HG03439 (cell line): ENCODE data around the gene FHOD3.

Experiments
- ATAC-seq: cut with Tn5 transposase; IDR thresholded peaks from one replicate; pipeline ENCODE4 v1.9.1; 2021; ENCODE audit warnings: mild to moderate bottlenecking, moderate library complexity; ENCODE audit not compliant: unreplicated experiment

FHOD3 gene

GRCh38 chr18:36680042-36680441 is 382.5 kb downstream of the FHOD3 start:
- ATAC-seq: no peak

- ATAC-seq: no peak
These were observed 388.1 kb downstream of the FHOD3 start for GRCh38 chr18:36685580-36685979.

- ATAC-seq: no peak
These were observed 390.8 kb downstream of the FHOD3 start for GRCh38 chr18:36688020-36688965.

- ATAC-seq: no peak
These were observed 394.9 kb downstream of the FHOD3 start for GRCh38 chr18:36692371-36692770.

- no peak for ATAC-seq
These were observed 395.4 kb downstream of the FHOD3 start for GRCh38 chr18:36692921-36693332.

GRCh38 chr18:36693931-36694620 is 396.6 kb downstream of the FHOD3 start:
- no peak for ATAC-seq

GRCh38 chr18:36695806-36696205 is 398.3 kb downstream of the FHOD3 start:
- ATAC-seq: no peak

- no peak for ATAC-seq
These were observed 400.4 kb downstream of the FHOD3 start for GRCh38 chr18:36697905-36698304.

GRCh38 chr18:36700955-36701354 is 403.4 kb downstream of the FHOD3 start:
- ATAC-seq: no peak

- no peak for ATAC-seq
These were observed 405.0 kb downstream of the FHOD3 start for GRCh38 chr18:36702401-36703013.

GRCh38 chr18:36704156-36704555 is 406.6 kb downstream of the FHOD3 start:
- ATAC-seq: no peak

- no peak for ATAC-seq
These were observed 408.8 kb downstream of the FHOD3 start for GRCh38 chr18:36706134-36706881.

GRCh38 chr18:36708366-36708765 is 410.9 kb downstream of the FHOD3 start:
- ATAC-seq: no peak

GRCh38 chr18:36709315-36709714 is 411.8 kb downstream of the FHOD3 start:
- no peak for ATAC-seq

- ATAC-seq: no peak
These were observed 413.7 kb downstream of the FHOD3 start for GRCh38 chr18:36711014-36711725.

- ATAC-seq: no peak
These were observed 414.4 kb downstream of the FHOD3 start for GRCh38 chr18:36711813-36712444.

GRCh38 chr18:36714476-36714875 is 417.0 kb downstream of the FHOD3 start:
- ATAC-seq: no peak

- no peak for ATAC-seq
These were observed 420.1 kb downstream of the FHOD3 start for GRCh38 chr18:36717422-36718110.

- no peak for ATAC-seq
These were observed 421.3 kb downstream of the FHOD3 start for GRCh38 chr18:36718705-36719328.
